Parathyroid adenoma (tissue), 2 donors: ENCODE data around the gene INTS14.

Source experiments
- H2AFZ ChIP-seq: fragments of 300-600 bp; sonication (generic); one replicate; pipeline ENCODE4 v1.7.0; 2017; ENCODE audit warnings: antibody characterized with exemption, mild to moderate bottlenecking
- H3K27ac ChIP-seq: fragments of 300-600 bp; sonication (generic); one replicate; pipeline ENCODE4 v1.7.0; 2017
- H3K27me3 ChIP-seq: fragments of 300-600 bp; sonication (generic); one replicate; pipeline ENCODE4 v1.7.0; 2017; ENCODE audit warnings: low read length; ENCODE audit not compliant: control insufficient read depth, insufficient read depth
- H3K36me3 ChIP-seq: fragments of 300-600 bp; sonication (generic); one replicate; pipeline ENCODE4 v1.7.0; 2017; ENCODE audit warnings: low read length; ENCODE audit not compliant: control insufficient read depth, insufficient read depth
- H3K4me1 ChIP-seq: fragments of 300-600 bp; sonication (generic); one replicate; pipeline ENCODE4 v1.7.0; 2017; ENCODE audit warnings: control low read depth
- H3K4me2 ChIP-seq: fragments of 300-600 bp; sonication (generic); one replicate; pipeline ENCODE4 v1.7.0; 2017; ENCODE audit warnings: low read length
- H3K4me3 ChIP-seq: fragments of 300-600 bp; sonication (generic); one replicate; pipeline ENCODE4 v1.7.0; 2017; ENCODE audit warnings: low read depth, low read length
- H3K79me2 ChIP-seq: fragments of 300-600 bp; sonication (generic); one replicate; pipeline ENCODE4 v1.7.0; 2017; ENCODE audit warnings: control low read depth
- H3K9ac ChIP-seq: fragments of 300-600 bp; sonication (generic); one replicate; pipeline ENCODE4 v1.7.0; 2017; ENCODE audit warnings: mild to moderate bottlenecking
- H3K9me3 ChIP-seq: fragments of 300-600 bp; sonication (generic); one replicate; pipeline ENCODE4 v1.7.0; 2017; ENCODE audit warnings: low read length; ENCODE audit not compliant: control insufficient read depth
- TF ChIP-seq, protein P1 (sequence below): fragments of 300-600 bp; sonication (generic); IDR thresholded peaks from one replicate; pipeline ENCODE4 v1.7.0; 2017; ENCODE audit warnings: antibody characterized with exemption, mild to moderate bottlenecking
- donor health status: primary hyperparathyroidism.

Gene INTS14

DNA sequence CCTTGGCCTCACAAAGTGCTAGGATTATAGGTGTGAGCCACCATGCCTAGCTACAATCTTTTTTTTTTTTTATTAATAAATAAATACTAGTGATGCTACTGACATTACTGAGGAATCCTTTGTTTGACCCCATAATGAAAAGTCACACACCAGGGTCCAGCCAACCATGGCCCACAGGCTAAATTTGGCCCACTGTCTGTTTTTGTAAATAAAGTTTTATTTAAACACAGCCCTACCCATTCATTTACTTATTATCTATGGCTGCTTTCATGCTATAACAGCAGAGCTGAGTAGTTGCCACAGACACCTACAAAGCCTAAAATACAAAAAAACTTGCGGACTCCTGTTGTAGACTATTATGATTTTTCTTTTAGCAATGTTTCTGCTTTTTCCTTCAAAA lies 7.4 kb downstream of the INTS14 start:
- Histone ChIP-seq H3K4me2 (no peak overlapping the region), H3K27me3 (no peaks in the 10 kb centered on the region)

DNA sequence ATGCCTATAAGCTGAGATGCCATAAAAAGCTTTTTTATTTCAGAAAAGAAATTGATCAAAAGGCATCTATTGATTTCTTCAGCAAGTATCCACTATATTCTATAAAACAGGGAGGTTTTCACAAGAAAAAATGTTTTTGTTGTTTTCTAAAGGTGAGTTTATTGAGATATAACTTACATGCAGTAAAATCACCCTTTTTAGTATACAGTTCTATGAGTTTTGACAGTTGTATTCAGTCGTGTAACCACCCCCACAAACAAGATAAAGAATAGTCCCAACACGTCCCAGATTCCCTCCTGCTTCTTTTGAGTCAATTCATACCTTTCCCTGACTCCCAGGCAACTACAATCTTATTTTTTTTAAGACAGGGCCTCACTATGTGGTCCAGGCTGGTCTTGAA lies 7.8 kb downstream of the INTS14 start:
- no peaks in the 10 kb centered on the region for H3K36me3 ChIP-seq

More for the DNA sequence above, 7.4 kb downstream of the INTS14 start:
- Histone ChIP-seq H3K4me1 (no peaks in the 10 kb centered on the region), H3K4me3 (no peak overlapping the region), H2AFZ (no peak overlapping the region), H3K27ac (no peak overlapping the region), H3K9ac (no peak overlapping the region), H3K79me2 (no peaks in the 10 kb centered on the region), H3K36me3 (no peaks in the 10 kb centered on the region), H3K9me3 (no peaks in the 10 kb centered on the region)
- TF ChIP-seq, protein P1, sequence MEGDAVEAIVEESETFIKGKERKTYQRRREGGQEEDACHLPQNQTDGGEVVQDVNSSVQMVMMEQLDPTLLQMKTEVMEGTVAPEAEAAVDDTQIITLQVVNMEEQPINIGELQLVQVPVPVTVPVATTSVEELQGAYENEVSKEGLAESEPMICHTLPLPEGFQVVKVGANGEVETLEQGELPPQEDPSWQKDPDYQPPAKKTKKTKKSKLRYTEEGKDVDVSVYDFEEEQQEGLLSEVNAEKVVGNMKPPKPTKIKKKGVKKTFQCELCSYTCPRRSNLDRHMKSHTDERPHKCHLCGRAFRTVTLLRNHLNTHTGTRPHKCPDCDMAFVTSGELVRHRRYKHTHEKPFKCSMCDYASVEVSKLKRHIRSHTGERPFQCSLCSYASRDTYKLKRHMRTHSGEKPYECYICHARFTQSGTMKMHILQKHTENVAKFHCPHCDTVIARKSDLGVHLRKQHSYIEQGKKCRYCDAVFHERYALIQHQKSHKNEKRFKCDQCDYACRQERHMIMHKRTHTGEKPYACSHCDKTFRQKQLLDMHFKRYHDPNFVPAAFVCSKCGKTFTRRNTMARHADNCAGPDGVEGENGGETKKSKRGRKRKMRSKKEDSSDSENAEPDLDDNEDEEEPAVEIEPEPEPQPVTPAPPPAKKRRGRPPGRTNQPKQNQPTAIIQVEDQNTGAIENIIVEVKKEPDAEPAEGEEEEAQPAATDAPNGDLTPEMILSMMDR: no peak

DNA sequence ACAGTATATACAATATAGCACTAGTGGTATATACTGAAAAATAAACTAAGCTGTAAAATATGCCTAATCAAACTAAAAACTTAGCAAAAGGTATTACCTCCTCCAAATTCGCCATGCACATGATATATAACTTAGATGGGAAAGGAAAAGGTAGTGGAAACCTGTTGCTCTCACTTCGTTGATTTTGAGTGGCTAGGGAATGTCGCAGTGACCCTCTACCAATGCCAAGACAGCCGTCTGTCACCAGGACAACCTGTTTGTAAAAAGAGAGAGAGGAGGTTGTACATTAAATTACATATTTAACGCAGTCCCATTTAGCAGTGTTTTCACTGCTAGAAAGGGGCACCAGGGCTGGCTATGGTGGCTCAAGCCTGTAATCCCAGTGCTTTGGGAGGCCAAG lies 11.3 kb downstream of the INTS14 start:
- H3K27me3 ChIP-seq: no peaks in the 10 kb centered on the region
- H3K9me3 ChIP-seq: no peaks in the 10 kb centered on the region
- H2AFZ ChIP-seq: no peak overlapping the region
- no peaks in the 10 kb centered on the region for H3K36me3 ChIP-seq
- no peak overlapping the region for H3K9ac ChIP-seq
- no peaks in the 10 kb centered on the region for H3K4me1 ChIP-seq
- no peaks in the 10 kb centered on the region for H3K79me2 ChIP-seq
- no peak overlapping the region for H3K27ac ChIP-seq
- no peak overlapping the region for H3K4me2 ChIP-seq
- TF ChIP-seq, protein P1: no peak
- no peak overlapping the region for H3K4me3 ChIP-seq

More for the DNA sequence above, 7.8 kb downstream of the INTS14 start:
- Histone ChIP-seq H3K9me3 (no peaks in the 10 kb centered on the region), H3K4me2 (no peak overlapping the region), H3K4me3 (no peak overlapping the region), H3K9ac (no peak overlapping the region), H3K4me1 (no peaks in the 10 kb centered on the region), H3K27ac (no peak overlapping the region), H3K27me3 (no peaks in the 10 kb centered on the region), H3K79me2 (no peaks in the 10 kb centered on the region), H2AFZ (no peak overlapping the region)
- TF ChIP-seq, protein P1: no peak

DNA sequence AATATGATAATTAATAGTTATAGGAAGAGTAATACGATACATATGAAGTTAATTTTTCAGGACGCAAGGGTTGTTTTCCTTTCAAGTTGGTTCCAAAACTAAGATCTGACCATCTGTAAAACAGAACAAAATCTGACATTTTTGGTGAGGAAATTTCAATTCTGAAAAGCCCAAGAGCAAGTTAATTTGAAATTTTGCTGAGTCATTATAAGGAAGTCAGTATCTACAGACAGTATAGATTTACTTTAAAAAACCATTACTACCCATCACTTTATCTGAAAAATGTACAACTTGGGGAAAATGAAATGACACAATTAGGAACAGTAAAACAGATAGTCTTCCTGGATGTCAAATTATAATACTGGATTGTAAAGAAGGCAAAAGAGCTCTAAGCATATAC lies 12.5 kb downstream of the INTS14 start:
- no peak overlapping the region for H2AFZ ChIP-seq
- no peak overlapping the region for H3K4me3 ChIP-seq
- no peak overlapping the region for H3K4me2 ChIP-seq
- no peaks in the 10 kb centered on the region for H3K27me3 ChIP-seq
- no peaks in the 10 kb centered on the region for H3K9me3 ChIP-seq
- H3K4me1 ChIP-seq: no peaks in the 10 kb centered on the region
- no peak overlapping the region for H3K9ac ChIP-seq
- no peaks in the 10 kb centered on the region for H3K36me3 ChIP-seq
- H3K79me2 ChIP-seq: no peaks in the 10 kb centered on the region
- no peak overlapping the region for H3K27ac ChIP-seq
- TF ChIP-seq, protein P1: no peak

DNA sequence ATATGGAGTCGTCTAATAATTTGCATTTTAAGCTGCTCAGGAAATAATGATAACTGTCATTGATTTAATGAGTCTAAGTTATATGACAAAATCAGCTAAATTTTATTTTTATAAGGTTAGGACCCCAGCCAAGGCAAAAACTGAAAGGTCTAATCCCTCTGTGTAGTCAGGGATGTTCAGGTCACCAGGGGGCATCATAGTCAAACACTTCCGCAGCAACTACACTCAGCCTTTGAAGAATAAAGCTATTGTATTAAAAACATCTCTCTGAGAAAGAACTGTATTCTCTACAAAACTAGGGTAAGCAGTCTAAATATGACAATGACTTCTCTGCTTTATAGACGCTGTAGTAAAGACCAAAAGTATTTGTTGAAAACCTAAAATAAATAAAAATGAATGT lies 15.0 kb downstream of the INTS14 start:
- no peak overlapping the region for H3K4me2 ChIP-seq
- H3K4me1 ChIP-seq: no peaks in the 10 kb centered on the region
- no peak overlapping the region for H3K4me3 ChIP-seq
- H2AFZ ChIP-seq: no peak overlapping the region
- no peak overlapping the region for H3K27ac ChIP-seq
- H3K9ac ChIP-seq: no peak overlapping the region
- H3K9me3 ChIP-seq: no peaks in the 10 kb centered on the region
- TF ChIP-seq, protein P1: no peak
- no peaks in the 10 kb centered on the region for H3K79me2 ChIP-seq
- no peaks in the 10 kb centered on the region for H3K27me3 ChIP-seq
- H3K36me3 ChIP-seq: no peaks in the 10 kb centered on the region
